ENCODE measurements around the gene SLC30A5.
A peak's percentile ranks its signal among the peaks of the same experiment; 100 is the strongest.

The SLC30A5 gene

GRCh38 chr5:69166686-69167492, 73.1 kb downstream of the SLC30A5 start, which contains the start of gene CCNB1:
Gene CCNB1 (plus strand): TSS chr5:69167150. CDS start chr5:69167263, 113 bp downstream.
- DNase-seq (ENCODE audit: low read depth in 4 of 4, low spot score in 1 of 4) = peak; percentile 91 to 98 (median 96)

GRCh38 chr5:69167493-69167855, 73.7 kb downstream of the SLC30A5 start:
- no peak for DNase-seq (ENCODE audit: low read depth in 4 of 4, low spot score in 1 of 4)

- no peak for DNase-seq (ENCODE audit: low read depth in 4 of 4, low spot score in 1 of 4)
Observed at GRCh38 chr5:69167929-69168328, 74.1 kb downstream of the SLC30A5 start.

- no peak for DNase-seq (ENCODE audit: low read depth in 4 of 4, low spot score in 1 of 4)
Observed at GRCh38 chr5:69170495-69170894, 76.7 kb downstream of the SLC30A5 start.

- DNase-seq (ENCODE audit: low read depth in 4 of 4, low spot score in 1 of 4) = no peak
Observed at GRCh38 chr5:69170969-69171368, 77.2 kb downstream of the SLC30A5 start.
